ENCODE results near the gene SELENBP1.

DNA sequence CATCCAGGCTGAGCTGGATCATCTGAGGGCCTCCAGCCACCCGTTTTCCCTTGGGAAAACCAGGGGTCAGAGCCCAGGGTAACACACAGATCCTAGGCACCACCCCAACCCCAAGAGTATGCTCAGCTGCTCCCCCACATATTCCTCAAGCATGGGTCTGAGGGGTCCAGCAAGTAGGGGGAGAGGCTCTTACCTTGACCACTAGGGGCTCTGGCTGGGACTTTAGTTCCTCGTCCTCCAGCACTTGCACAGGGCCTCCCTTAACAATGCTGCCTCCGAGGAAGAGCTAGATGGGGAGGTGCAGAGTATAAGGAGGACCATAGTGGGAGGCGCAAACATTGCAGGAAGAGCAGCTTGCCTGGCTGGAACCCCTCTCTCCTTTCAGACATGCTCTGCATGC, 7.5 kb downstream of the SELENBP1 start:
- TF ChIP-seq ZNF565 (CRISPR knock-in tag; conservative IDR thresholded peaks at IDR 0.05; ENCODE audit: low read depth), result no peak
- no peak for TF ChIP-seq ZNF70 (CRISPR knock-in tag; IDR thresholded peaks at IDR 0.05)
- no peak for TF ChIP-seq CSDC2 (CRISPR knock-in tag; IDR thresholded peaks at IDR 0.05)
- TF ChIP-seq, protein P1, sequence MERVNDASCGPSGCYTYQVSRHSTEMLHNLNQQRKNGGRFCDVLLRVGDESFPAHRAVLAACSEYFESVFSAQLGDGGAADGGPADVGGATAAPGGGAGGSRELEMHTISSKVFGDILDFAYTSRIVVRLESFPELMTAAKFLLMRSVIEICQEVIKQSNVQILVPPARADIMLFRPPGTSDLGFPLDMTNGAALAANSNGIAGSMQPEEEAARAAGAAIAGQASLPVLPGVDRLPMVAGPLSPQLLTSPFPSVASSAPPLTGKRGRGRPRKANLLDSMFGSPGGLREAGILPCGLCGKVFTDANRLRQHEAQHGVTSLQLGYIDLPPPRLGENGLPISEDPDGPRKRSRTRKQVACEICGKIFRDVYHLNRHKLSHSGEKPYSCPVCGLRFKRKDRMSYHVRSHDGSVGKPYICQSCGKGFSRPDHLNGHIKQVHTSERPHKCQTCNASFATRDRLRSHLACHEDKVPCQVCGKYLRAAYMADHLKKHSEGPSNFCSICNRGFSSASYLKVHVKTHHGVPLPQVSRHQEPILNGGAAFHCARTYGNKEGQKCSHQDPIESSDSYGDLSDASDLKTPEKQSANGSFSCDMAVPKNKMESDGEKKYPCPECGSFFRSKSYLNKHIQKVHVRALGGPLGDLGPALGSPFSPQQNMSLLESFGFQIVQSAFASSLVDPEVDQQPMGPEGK (CRISPR knock-in tag; IDR thresholded peaks at IDR 0.05; ENCODE audit: borderline replicate concordance), result no peak
- no peak for TF ChIP-seq ESRRG (CRISPR knock-in tag; IDR thresholded peaks at IDR 0.05)
- TF ChIP-seq RARB (CRISPR knock-in tag; IDR thresholded peaks at IDR 0.05), result no peak
- TF ChIP-seq ZC3H10 (CRISPR knock-in tag; IDR thresholded peaks at IDR 0.05), result no peak
- TF ChIP-seq, protein P2, sequence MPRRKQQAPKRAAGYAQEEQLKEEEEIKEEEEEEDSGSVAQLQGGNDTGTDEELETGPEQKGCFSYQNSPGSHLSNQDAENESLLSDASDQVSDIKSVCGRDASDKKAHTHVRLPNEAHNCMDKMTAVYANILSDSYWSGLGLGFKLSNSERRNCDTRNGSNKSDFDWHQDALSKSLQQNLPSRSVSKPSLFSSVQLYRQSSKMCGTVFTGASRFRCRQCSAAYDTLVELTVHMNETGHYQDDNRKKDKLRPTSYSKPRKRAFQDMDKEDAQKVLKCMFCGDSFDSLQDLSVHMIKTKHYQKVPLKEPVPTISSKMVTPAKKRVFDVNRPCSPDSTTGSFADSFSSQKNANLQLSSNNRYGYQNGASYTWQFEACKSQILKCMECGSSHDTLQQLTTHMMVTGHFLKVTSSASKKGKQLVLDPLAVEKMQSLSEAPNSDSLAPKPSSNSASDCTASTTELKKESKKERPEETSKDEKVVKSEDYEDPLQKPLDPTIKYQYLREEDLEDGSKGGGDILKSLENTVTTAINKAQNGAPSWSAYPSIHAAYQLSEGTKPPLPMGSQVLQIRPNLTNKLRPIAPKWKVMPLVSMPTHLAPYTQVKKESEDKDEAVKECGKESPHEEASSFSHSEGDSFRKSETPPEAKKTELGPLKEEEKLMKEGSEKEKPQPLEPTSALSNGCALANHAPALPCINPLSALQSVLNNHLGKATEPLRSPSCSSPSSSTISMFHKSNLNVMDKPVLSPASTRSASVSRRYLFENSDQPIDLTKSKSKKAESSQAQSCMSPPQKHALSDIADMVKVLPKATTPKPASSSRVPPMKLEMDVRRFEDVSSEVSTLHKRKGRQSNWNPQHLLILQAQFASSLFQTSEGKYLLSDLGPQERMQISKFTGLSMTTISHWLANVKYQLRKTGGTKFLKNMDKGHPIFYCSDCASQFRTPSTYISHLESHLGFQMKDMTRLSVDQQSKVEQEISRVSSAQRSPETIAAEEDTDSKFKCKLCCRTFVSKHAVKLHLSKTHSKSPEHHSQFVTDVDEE (CRISPR knock-in tag; IDR thresholded peaks at IDR 0.05), result no peak
- no peak for TF ChIP-seq CREB5 (CRISPR knock-in tag; IDR thresholded peaks at IDR 0.05; ENCODE audit: low read depth)

All from SK-N-SH treated with all-trans-retinoic acid at 6 μM for 48 hours (cell line).